NCI-H774 (cell line): ENCODE results near the gene OST4.

ENCODE experiments used
- DNase-seq: peaks from one replicate; lab custom pipeline; 2025; lab: John Stamatoyannopoulos, UW

OST4 gene

GRCh38 chr2:27092696-27093429 is 21.4 kb upstream of the OST4 start:
- DNase-seq = no peak

GRCh38 chr2:27091746-27092695 is 20.6 kb upstream of the OST4 start:
- no peak for DNase-seq

GRCh38 chr2:27089111-27089954 is 17.9 kb upstream of the OST4 start:
- no peak for DNase-seq

- no peak for DNase-seq
Measured at GRCh38 chr2:27088634-27089033, 17.2 kb upstream of the OST4 start.

- DNase-seq = no peak
Measured at GRCh38 chr2:27087823-27088410, 16.5 kb upstream of the OST4 start.

GRCh38 chr2:27086724-27087593 is 15.5 kb upstream of the OST4 start, which contains the start of gene KHK:
KHK (plus strand) TSS chr2:27086772; CDS start chr2:27087260, 488 bp downstream.
- DNase-seq = peak; percentile 59

- peak; percentile 91 for DNase-seq
Measured at GRCh38 chr2:27086090-27086723, 14.8 kb upstream of the OST4 start.

- peak; percentile 6 for DNase-seq
Measured at GRCh38 chr2:27085673-27086089, 14.2 kb upstream of the OST4 start.

- no peak for DNase-seq
Measured at GRCh38 chr2:27085062-27085672, 13.7 kb upstream of the OST4 start.

- DNase-seq = no peak
Measured at GRCh38 chr2:27084297-27085061, 13.0 kb upstream of the OST4 start.

GRCh38 chr2:27083410-27084296 is 12.2 kb upstream of the OST4 start:
- DNase-seq = no peak

GRCh38 chr2:27082773-27083409 is 11.4 kb upstream of the OST4 start:
- DNase-seq = no peak

GRCh38 chr2:27081984-27082772 is 10.7 kb upstream of the OST4 start:
- DNase-seq = no peak

- no peak for DNase-seq
Measured at GRCh38 chr2:27080603-27080936, 9.1 kb upstream of the OST4 start.

- no peak for DNase-seq
Measured at GRCh38 chr2:27080140-27080469, 8.7 kb upstream of the OST4 start.

- DNase-seq = no peak
Measured at GRCh38 chr2:27079233-27080139, 8.0 kb upstream of the OST4 start.
